Hepatocyte (in vitro differentiated cells): ENCODE results near the gene HOXC11.

ENCODE experiments used
- CTCF ChIP-seq: fragments of 200-600 bp; sonication (generic); IDR thresholded peaks from 2 replicates; pipeline ENCODE4 v1.5.1; 2016; ENCODE audit warnings: antibody characterized with exemption, mild to moderate bottlenecking; ENCODE audit not compliant: poor library complexity
- EZH2 ChIP-seq: fragments of 200-600 bp; sonication (generic); IDR thresholded peaks from 2 replicates; pipeline ENCODE4 v1.6.1; 2016; ENCODE audit warnings: antibody characterized with exemption, mild to moderate bottlenecking, borderline replicate concordance
- EZH2phosphoT487 ChIP-seq: fragments of 200-600 bp; sonication (generic); IDR thresholded peaks from one replicate; pipeline ENCODE4 v1.6.1; 2018; ENCODE audit warnings: antibody characterized with exemption, mild to moderate bottlenecking, low read depth, moderate library complexity; ENCODE audit not compliant: unreplicated experiment, severe bottlenecking

DNA sequence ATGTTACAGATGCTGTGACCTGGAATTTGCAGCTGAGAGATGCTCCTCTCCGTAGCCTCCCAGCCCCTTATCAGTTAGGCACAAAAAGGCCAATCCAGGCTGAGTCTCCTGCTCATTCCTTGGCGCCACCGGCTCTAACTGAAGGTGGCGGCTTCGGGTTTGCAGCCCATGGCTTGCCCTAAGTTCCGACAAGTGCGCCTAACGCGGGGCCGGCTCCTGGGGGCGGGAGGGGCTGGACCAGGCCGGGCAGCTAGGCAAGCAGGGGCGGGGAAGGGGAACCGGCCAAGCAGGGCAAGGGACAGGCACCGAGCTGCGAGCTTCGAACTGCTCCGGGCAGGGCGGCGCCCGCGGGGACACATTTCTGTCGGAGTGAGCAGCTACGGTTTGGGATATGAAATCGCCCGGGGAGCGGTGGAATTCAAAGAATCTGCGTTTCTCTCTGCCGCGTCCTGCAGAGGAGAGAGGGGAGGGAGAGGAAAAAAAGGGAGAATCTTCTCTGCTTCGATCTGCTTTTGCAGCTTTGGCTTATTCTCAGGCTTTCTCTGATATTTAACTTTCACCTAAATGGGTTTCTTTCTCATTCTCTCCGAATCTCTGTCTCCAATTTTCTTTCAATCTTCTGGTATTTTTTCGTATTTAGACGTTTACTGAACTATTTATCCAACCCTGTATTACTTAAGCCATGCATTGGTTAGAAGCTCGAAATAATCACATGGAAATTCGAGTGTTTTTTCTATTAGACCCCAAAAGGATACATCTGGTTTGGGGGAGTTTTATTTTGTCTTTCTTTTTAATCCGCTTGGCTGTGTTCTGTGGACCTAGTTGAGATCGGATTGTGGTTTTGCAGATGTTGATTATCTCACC, 19.8 kb upstream of the HOXC11 start:
- no peak for TF ChIP-seq CTCF
- no peak for TF ChIP-seq EZH2
- TF ChIP-seq EZH2phosphoT487 = peak; percentile 4
